Activated CD4-positive, alpha-beta T cell treated with anti-CD3 and anti-CD28 coated beads, Interleukin-2, amount 10 ng/mL, durations not matched to agents 7 days and 5 days (primary cell): ENCODE data around the gene PTGDR. TPM values are rescaled to one million over a fixed set of nuclear protein-coding genes. Genes with fewer than 3 reads are reported as not detected.

ENCODE experiments used
- CTCF ChIA-PET: fragments of 350-600 bp; sonication (Branson Sonifier 250); formaldehyde crosslinking; loops from one replicate; lab custom pipeline; 2021; ENCODE audit warnings: antibody characterized with exemption; lab: Charles Lee
- POLR2A ChIA-PET: fragments of 350-600 bp; sonication (Branson Sonifier 250); formaldehyde crosslinking; loops from one replicate; lab custom pipeline; 2021; ENCODE audit warnings: antibody characterized with exemption; lab: Charles Lee
- DNase-seq: peaks from one replicate; pipeline ENCODE4 v3.0.0-alpha.2; 2020
- H3K27ac Mint-ChIP-seq: one replicate; pipeline ENCODE4 v1.8.0; 2021; ENCODE audit warnings: mild to moderate bottlenecking, moderate library complexity, mixed read lengths
- H3K27me3 Mint-ChIP-seq: one replicate; pipeline ENCODE4 v1.8.0; 2021; ENCODE audit warnings: mixed read lengths
- H3K36me3 Mint-ChIP-seq: one replicate; pipeline ENCODE4 v1.8.0; 2021; ENCODE audit warnings: low read depth, mixed read lengths
- H3K4me1 Mint-ChIP-seq: one replicate; pipeline ENCODE4 v1.8.0; 2021; ENCODE audit warnings: mixed read lengths
- H3K4me3 Mint-ChIP-seq: one replicate; pipeline ENCODE4 v1.8.0; 2021; ENCODE audit warnings: mild to moderate bottlenecking, moderate library complexity, mixed read lengths
- H3K9me3 Mint-ChIP-seq: one replicate; pipeline ENCODE4 v1.8.0; 2021; ENCODE audit warnings: mixed read lengths
- total RNA-seq, 2 experiments: library from RNA; stranded (reverse); gene quantifications; one replicate each; pipeline ENCODE4 v1.2.3, GENCODE V29; 2021

The PTGDR gene
- total RNA-seq, 2 experiments from 2014 or later, result 0.07 TPM; not detected in 1

DNA sequence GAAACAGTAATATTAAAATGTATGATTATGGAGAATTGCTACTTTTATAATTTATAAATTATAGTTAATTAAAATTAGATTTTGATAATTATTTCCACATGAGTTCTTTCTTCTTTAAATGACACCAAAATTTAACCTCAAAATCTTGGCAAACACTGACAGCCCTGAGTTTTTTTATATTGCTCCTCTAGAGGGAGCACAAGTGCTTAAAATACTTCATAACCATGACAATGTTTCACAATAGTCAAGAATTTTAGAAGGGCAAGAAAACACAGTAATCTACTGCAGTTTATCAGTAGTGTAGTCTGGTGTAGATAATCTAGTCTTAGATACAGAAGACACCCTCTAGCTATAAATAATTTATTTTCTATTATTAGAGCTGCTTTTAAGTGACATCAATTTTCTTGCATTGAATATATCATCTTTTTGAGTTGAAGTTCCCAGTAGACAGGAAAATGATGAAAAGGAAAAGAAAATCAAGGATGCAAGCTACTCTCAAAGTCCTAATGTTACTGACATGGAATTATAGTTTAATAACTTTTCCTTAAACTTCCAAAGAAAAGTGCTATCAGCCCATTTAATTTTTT, 32.3 kb downstream of the PTGDR start:
- ChIA-PET POLR2A (no interaction called here), CTCF (interaction anchor here (0.6 to 2.3 kb wide), 10 partner anchors 9 to 430 kb away, joined by 3 to 11 read pairs (median 3); no protein-coding TSS in a partner anchor)
- H3K9me3 Mint-ChIP-seq, result no peaks in the 10 kb centered on the region
- peaks cover 28% of the 10 kb centered on the region for H3K27me3 Mint-ChIP-seq
- peaks cover 48% of the 10 kb centered on the region for H3K4me1 Mint-ChIP-seq
- no peak overlapping the region for H3K4me3 Mint-ChIP-seq
- peaks cover 32% of the 10 kb centered on the region for H3K36me3 Mint-ChIP-seq
- no peak overlapping the region for H3K27ac Mint-ChIP-seq
- peak; percentile 45 for DNase-seq

DNA sequence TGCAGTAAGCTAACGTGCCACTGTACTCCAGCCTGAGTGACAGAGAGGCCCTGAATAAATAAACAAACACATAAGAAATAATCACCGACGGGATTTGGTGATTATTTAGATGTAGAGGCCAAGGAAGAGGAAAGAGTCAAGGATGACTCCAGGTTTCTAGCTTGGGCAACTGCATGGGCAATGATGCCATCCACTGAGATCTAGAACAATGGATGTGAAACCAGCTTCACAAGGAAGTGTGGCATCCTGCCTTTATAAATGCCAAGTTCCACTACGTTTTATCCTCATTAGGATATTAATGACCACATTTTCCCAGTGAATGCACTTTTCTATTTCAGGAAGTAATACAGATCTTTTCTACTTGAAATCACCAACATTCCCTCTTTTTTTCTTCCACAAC, 35.7 kb downstream of the PTGDR start:
- DNase-seq, result no peak
- Mint-ChIP-seq H3K36me3 (peaks cover 45% of the 10 kb centered on the region), H3K4me3 (no peak overlapping the region), H3K27me3 (peaks cover 28% of the 10 kb centered on the region), H3K4me1 (peaks cover 50% of the 10 kb centered on the region), H3K27ac (no peak overlapping the region), H3K9me3 (no peaks in the 10 kb centered on the region)
- POLR2A ChIA-PET, result interaction anchor here (0.6 kb wide), 1 partner anchor 14 kb away, joined by 4 read pairs; no protein-coding TSS in a partner anchor
- CTCF ChIA-PET, result interaction anchor here (0.8 to 1.1 kb wide), 2 partner anchors 12 to 165 kb away, joined by 3 read pairs; no protein-coding TSS in a partner anchor

DNA sequence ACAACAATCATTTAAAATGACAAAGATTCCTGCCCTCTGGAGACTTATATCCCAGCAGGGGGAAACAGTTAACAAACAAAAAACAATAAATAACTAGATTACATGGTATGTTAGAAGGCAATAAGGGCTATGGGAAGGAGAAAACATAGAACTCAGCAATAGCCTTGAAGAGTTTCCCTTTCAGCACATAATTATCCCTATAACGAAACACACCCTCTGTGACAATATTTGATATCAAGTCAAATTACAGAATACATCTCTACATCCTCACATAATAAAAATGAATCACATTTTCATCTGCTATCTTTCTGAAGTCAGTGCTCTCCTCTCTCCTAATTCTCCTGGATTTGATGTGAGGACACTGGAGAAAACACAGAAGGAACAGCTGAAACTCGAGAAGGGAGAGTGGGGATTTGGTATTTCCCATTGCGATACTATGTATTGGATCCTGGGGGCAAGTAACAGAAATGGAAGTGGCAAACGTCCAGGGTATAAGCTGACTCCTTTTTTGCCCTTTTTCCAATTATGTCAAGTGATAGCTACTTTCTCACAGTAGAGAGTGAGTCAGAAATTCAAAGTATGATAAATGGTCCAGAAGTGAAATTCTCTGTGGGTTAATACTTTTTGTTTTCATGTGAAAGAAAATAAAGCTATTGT, 36.9 kb downstream of the PTGDR start:
- no peaks in the 10 kb centered on the region for H3K9me3 Mint-ChIP-seq
- peaks cover 42% of the 10 kb centered on the region for H3K4me1 Mint-ChIP-seq
- DNase-seq, result no peak
- H3K27ac Mint-ChIP-seq, result no peak overlapping the region
- POLR2A ChIA-PET, result no interaction called here
- H3K4me3 Mint-ChIP-seq, result no peak overlapping the region
- CTCF ChIA-PET, result interaction anchor here (1.3 to 1.6 kb wide), 2 partner anchors 10 kb away, joined by 3 to 5 read pairs; partner anchors contain the start of gene PTGER2
- H3K36me3 Mint-ChIP-seq, result peaks cover 43% of the 10 kb centered on the region
- peaks cover 28% of the 10 kb centered on the region for H3K27me3 Mint-ChIP-seq

DNA sequence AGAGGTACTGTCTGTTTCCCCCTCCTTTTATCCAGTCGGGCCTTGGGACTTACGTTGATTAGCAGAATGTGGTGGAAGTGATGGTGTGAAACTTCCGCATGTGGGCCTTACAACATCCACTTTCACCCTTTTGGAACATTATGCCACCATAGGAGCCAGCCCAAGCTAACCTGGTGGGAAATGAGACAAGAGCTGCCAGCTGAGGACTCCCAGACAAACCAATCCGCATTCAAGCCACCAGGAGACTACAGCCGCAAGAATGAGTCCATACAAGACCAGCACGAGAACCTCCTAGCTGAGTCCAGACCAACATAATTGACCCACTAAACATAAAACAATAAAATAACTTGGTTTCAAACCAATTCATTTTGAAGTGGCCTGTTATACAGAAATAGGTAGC, 37.5 kb downstream of the PTGDR start:
- no peaks in the 10 kb centered on the region for H3K9me3 Mint-ChIP-seq
- H3K36me3 Mint-ChIP-seq, result peaks cover 49% of the 10 kb centered on the region
- ChIA-PET POLR2A (no interaction called here), CTCF (interaction anchor here (1.3 to 1.6 kb wide), 2 partner anchors 9 to 10 kb away, joined by 3 to 5 read pairs; partner anchors contain the start of gene PTGER2)
- no peak overlapping the region for H3K4me3 Mint-ChIP-seq
- peaks cover 43% of the 10 kb centered on the region for H3K4me1 Mint-ChIP-seq
- peaks cover 28% of the 10 kb centered on the region for H3K27me3 Mint-ChIP-seq
- no peak for DNase-seq
- no peak overlapping the region for H3K27ac Mint-ChIP-seq

DNA sequence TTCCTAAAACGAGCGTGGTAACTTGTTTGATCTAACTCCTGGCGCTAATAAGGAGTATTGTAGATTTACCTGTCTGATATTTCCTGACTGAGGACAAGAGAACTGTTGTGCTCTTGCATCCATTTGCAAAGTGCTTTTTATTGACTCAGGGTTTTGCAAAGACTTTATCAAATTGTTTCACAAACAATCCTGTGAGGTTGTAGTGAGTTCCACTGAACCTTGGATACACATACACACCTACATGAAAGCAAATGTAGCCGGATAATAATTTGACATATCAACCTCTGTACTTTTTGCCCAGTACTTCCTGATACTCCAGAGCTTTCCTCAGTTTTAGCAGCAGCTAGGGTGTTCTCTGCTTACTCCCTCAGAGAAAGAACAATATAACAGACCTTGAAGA, 39.9 kb downstream of the PTGDR start:
- H3K4me1 Mint-ChIP-seq, result peaks cover 46% of the 10 kb centered on the region
- H3K9me3 Mint-ChIP-seq, result peaks cover 4% of the 10 kb centered on the region
- ChIA-PET CTCF (no interaction called here), POLR2A (interaction anchor here (0.8 kb wide), 1 partner anchor 105 kb away, joined by 3 read pairs; no protein-coding TSS in a partner anchor)
- no peak overlapping the region for H3K27ac Mint-ChIP-seq
- H3K36me3 Mint-ChIP-seq, result peaks cover 60% of the 10 kb centered on the region
- H3K4me3 Mint-ChIP-seq, result no peak overlapping the region
- peaks cover 22% of the 10 kb centered on the region for H3K27me3 Mint-ChIP-seq
- DNase-seq, result no peak

DNA sequence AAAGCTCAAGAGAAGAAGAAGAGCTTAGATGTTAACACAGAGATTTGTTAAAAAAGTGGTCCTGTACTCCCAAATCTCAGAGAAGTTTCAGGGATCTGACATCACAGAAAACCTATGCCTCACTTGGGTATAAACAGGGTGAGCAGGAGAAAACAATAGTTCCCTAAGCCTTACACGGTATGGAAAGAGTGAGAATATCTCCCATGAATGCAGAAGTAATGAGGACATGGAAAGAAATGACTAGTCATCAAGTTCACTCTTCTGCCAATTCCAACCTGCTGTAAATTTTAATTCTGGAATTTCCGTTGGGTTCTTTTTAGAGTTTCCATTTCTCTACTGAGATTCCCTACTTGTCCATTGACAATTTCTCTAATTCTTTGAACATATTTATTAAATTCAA, 40.4 kb downstream of the PTGDR start:
- H3K9me3 Mint-ChIP-seq, result peaks cover 4% of the 10 kb centered on the region
- no peak overlapping the region for H3K4me3 Mint-ChIP-seq
- H3K27me3 Mint-ChIP-seq, result peaks cover 26% of the 10 kb centered on the region
- H3K36me3 Mint-ChIP-seq, result peaks cover 59% of the 10 kb centered on the region
- POLR2A ChIA-PET, result interaction anchor here (0.8 kb wide), 1 partner anchor 104 kb away, joined by 3 read pairs; no protein-coding TSS in a partner anchor
- no peak for DNase-seq
- CTCF ChIA-PET, result interaction anchor here (2.7 kb wide), 1 partner anchor 8 kb away, joined by 11 read pairs; no protein-coding TSS in a partner anchor
- H3K4me1 Mint-ChIP-seq, result peaks cover 48% of the 10 kb centered on the region
- H3K27ac Mint-ChIP-seq, result no peak overlapping the region

DNA sequence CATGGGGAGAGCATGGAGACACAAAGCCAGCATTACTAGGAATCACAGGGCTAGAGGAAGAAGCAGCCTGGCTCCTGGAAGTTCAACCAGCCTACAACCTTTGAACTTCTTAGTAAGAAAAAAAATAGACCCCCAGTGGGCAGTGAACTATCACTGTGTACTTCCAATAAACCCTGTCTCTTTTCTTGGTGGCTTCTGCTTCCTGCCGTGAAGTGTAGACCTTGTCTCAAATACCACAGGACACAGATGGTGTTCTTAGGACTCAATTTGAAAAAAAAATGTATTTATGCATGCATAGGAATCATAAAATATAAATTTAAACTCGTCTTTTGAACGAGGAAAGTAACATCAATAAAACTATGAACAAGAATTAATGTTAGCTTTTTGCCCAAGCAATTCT, 43.0 kb downstream of the PTGDR start:
- peaks cover 33% of the 10 kb centered on the region for H3K27me3 Mint-ChIP-seq
- peaks cover 70% of the 10 kb centered on the region for H3K36me3 Mint-ChIP-seq
- peaks cover 57% of the 10 kb centered on the region for H3K4me1 Mint-ChIP-seq
- H3K9me3 Mint-ChIP-seq, result peaks cover 4% of the 10 kb centered on the region
- H3K27ac Mint-ChIP-seq, result peak overlapping the region; percentile 27
- no peak overlapping the region for H3K4me3 Mint-ChIP-seq
- CTCF ChIA-PET, result interaction anchor here (0.8 to 2.7 kb wide), 3 partner anchors 8 to 20 kb away, joined by 3 to 11 read pairs (median 4); no protein-coding TSS in a partner anchor
- POLR2A ChIA-PET, result no interaction called here
- no peak for DNase-seq

DNA sequence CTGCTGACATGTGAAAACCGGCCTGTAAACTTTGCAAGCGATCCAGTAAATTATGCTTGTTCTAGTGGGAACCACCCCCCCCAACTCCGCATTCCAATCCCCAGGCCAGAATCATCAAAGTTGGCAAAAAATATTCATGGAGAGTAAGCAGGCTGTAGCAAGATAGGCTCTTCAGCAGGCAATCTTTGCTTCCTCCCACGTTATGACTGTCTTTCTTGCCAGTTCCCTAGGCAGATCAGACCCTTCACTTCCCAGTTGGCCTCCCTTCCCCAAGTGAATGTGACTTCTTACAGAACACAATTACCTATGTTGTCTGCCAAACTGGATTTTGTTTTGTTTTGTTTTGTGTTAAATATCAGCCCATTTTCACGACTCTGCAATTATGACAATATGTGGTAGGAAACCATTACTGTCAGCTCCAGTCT, 45.4 kb downstream of the PTGDR start:
- Mint-ChIP-seq H3K4me3 (peak overlapping the region; percentile 93), H3K27me3 (peaks cover 42% of the 10 kb centered on the region), H3K9me3 (peaks cover 4% of the 10 kb centered on the region), H3K36me3 (peaks cover 82% of the 10 kb centered on the region), H3K27ac (peak overlapping the region; percentile 90), H3K4me1 (peaks cover 67% of the 10 kb centered on the region)
- ChIA-PET POLR2A (no interaction called here), CTCF (interaction anchor here (0.6 to 1.7 kb wide), 4 partner anchors 13 to 178 kb away, joined by 3 to 5 read pairs (median 3); no protein-coding TSS in a partner anchor)
- no peak for DNase-seq

DNA sequence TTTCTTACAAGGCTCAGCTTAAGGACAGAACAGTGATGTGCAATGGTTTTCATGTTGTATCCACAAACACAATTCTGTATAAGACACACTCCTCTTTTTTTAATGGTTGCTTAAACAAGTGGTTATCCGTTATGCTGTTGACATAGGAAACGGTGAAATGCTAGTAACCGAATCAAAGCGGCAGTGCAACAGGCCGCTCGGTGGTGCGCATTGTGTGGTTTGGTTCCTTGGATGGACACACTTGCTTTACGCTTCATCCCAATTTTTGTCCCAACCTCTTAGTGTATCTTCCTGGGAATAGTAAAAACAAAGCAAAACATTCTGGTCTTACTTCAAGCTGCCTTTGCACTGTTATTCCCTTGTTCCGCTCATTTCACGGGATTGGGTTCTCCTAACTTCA, 46.0 kb downstream of the PTGDR start:
- Mint-ChIP-seq H3K27me3 (peaks cover 45% of the 10 kb centered on the region), H3K4me3 (peak overlapping the region; percentile 93), H3K9me3 (peaks cover 4% of the 10 kb centered on the region), H3K4me1 (peaks cover 67% of the 10 kb centered on the region), H3K36me3 (peaks cover 81% of the 10 kb centered on the region), H3K27ac (peak overlapping the region; percentile 90)
- ChIA-PET CTCF (interaction anchor here (0.6 to 1.7 kb wide), 4 partner anchors 10 to 166 kb away, joined by 3 read pairs; no protein-coding TSS in a partner anchor), POLR2A (interaction anchor here (0.5 kb wide), 1 partner anchor 114 kb away, joined by 4 read pairs; no protein-coding TSS in a partner anchor)
- DNase-seq, result no peak

DNA sequence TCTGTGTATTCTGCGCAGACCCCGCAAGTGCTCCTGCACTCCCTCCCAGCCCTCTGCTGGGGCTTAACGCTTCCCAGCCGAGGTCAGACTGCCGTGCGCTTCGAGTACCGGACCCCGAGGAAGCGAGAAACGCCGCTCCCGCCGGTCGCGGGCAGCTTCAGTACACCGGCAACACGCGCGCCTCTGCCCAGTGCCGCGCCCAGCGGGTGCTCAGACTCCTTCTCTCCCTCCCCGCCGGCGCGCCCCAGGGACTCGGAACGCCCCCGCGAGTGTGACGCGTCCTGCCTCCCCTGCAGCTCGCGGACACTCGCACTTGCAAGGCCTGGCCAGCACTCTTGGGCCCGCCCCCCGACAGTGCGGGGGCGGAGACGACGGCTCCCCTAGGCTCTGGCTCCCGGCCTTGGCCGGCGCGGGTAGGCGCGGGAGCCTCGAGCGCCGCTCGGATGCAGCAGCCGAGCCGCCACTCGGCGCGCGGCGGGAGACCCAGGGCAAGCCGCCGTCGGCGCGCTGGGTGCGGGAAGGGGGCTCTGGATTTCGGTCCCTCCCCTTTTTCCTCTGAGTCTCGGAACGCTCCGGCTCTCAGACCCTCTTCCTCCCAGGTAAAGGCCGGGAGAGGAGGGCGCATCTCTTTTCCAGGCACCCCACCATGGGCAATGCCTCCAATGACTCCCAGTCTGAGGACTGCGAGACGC, 46.6 kb downstream of the PTGDR start, which contains the start of gene PTGER2:
TSS of gene PTGER2 (plus strand) at position 410 of the 692 bp plus-strand sequence. CDS start at position 647, 237 bp downstream.
- peak within 1 kb of the TSS; percentile 92 for H3K27ac Mint-ChIP-seq
- ChIA-PET CTCF (interaction anchor here (0.6 to 1.7 kb wide), 5 partner anchors 9 to 166 kb away, joined by 3 to 5 read pairs (median 3); no protein-coding TSS in a partner anchor), POLR2A (interaction anchor here (0.5 kb wide), 1 partner anchor 113 kb away, joined by 4 read pairs; no protein-coding TSS in a partner anchor)
- DNase-seq, result peak; percentile 83
- peaks cover 86% of the 10 kb centered on the region for H3K36me3 Mint-ChIP-seq
- H3K27me3 Mint-ChIP-seq, result peaks cover 48% of the 10 kb centered on the region
- H3K9me3 Mint-ChIP-seq, result peaks cover 4% of the 10 kb centered on the region
- H3K4me1 Mint-ChIP-seq, result peaks cover 73% of the 10 kb centered on the region
- peak within 1 kb of the TSS; percentile 93 for H3K4me3 Mint-ChIP-seq

DNA sequence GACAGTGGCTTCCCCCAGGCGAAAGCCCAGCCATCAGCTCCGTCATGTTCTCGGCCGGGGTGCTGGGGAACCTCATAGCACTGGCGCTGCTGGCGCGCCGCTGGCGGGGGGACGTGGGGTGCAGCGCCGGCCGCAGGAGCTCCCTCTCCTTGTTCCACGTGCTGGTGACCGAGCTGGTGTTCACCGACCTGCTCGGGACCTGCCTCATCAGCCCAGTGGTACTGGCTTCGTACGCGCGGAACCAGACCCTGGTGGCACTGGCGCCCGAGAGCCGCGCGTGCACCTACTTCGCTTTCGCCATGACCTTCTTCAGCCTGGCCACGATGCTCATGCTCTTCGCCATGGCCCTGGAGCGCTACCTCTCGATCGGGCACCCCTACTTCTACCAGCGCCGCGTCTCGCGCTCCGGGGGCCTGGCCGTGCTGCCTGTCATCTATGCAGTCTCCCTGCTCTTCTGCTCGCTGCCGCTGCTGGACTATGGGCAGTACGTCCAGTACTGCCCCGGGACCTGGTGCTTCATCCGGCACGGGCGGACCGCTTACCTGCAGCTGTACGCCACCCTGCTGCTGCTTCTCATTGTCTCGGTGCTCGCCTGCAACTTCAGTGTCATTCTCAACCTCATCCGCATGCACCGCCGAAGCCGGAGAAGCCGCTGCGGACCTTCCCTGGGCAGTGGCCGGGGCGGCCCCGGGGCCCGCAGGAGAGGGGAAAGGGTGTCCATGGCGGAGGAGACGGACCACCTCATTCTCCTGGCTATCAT, 47.3 kb downstream of the PTGDR start:
- peaks cover 77% of the 10 kb centered on the region for H3K4me1 Mint-ChIP-seq
- CTCF ChIA-PET, result interaction anchor here (1.1 to 1.3 kb wide), 2 partner anchors 10 to 13 kb away, joined by 3 to 5 read pairs; no protein-coding TSS in a partner anchor
- H3K36me3 Mint-ChIP-seq, result peaks cover 89% of the 10 kb centered on the region

More for the DNA sequence above, 47.3 kb downstream of the PTGDR start:
- H3K27me3 Mint-ChIP-seq, result peaks cover 52% of the 10 kb centered on the region
- POLR2A ChIA-PET, result no interaction called here
- H3K4me3 Mint-ChIP-seq, result peak overlapping the region; percentile 93
- peak overlapping the region; percentile 92 for H3K27ac Mint-ChIP-seq
- peaks cover 5% of the 10 kb centered on the region for H3K9me3 Mint-ChIP-seq
- peak; percentile 40 for DNase-seq
